H1 (cell line): Measurements from ENCODE around the gene RNF149. TPM values are rescaled to one million over a fixed set of nuclear protein-coding genes. Genes with fewer than 3 reads are reported as not detected.

Experiments
- CBX5 ChIP-seq: fragments of 300-800, 300-1000 bp; sonication (generic); IDR thresholded peaks from 2 replicates; pipeline ENCODE4 v1.7.1; 2016; ENCODE audit warnings: antibody characterized with exemption, low read length, low read depth
- CHD1 ChIP-seq: IDR thresholded peaks from 2 replicates; pipeline ENCODE4 v1.6.1; 2012; ENCODE audit warnings: low read depth, low read length, improper control_type of control experiment
- CREB1 ChIP-seq: IDR thresholded peaks from 2 replicates; pipeline ENCODE4 v1.6.1; 2012; ENCODE audit warnings: inconsistent platforms
- RBBP5 ChIP-seq: IDR thresholded peaks from 2 replicates; pipeline ENCODE4 v1.7.1; 2012; ENCODE audit warnings: low read depth, mild to moderate bottlenecking, inconsistent platforms, low read length, moderate library complexity, borderline replicate concordance
- polyA plus RNA-seq, 7 experiments: library from polyadenylated mRNA; depleted of rRNA in 3 of 7; stranded (reverse) in 5 of 7; unstranded in 2 of 7; fragments of >200 nt in 5 of 7; fragments of 200-250 nt in 2 of 7; gene quantifications; 1 replicate in 5 of 7; 2 replicates in 1 of 7; 4 replicates in 1 of 7; pipeline versions ENCODE4 v1.2.1 to v1.2.3, GENCODE V29; 2011 to 2013; ENCODE audit warnings: missing spikeins in 2 of 7, mixed read lengths in 2 of 7
- total RNA-seq: library from RNA; stranded (reverse); fragmentation: NEBNext Ultra II Directional; extraction: Animal tissue kit (Norgen Biotek cat#: 25700); gene quantifications from 2 replicates; pipeline ENCODE4 v1.2.1, GENCODE V29; 2021

The RNF149 gene
- total and polyA plus RNA-seq, 2 of the 8 experiments (the other 6 are each of a cell fraction or from before 2014, with no cell fraction given) = 16.6 to 28.2 TPM

DNA sequence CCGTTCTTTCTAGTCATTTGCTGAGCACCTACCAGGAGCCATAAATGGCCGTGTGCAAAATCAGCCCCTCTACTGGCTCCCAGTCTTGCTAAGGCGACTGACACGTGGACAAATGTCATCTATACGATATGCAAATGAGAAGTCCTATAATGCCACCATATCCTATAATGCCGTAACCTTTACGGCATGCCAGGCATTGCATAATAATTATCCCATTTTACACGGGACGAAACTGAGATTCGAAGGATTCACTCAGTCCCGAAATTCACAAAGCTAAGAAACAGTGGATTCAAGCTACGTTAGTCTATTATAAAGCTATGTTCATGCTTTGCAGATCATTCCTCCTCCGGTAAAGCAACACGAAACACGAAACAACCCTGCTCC, 34.1 kb upstream of the RNF149 start (continued):
- TF ChIP-seq RBBP5 (no peak), CHD1 (no peak), CBX5 (no peak), CREB1 (no peak)
